ENCODE data around the gene IGSF8. TPM values are rescaled to one million over a fixed set of nuclear protein-coding genes. Genes with fewer than 3 reads are reported as not detected.
"Not testable (repeated sequence)": the region's sequence is repeated elsewhere in the genome, so short reads cannot be mapped to it uniquely, and the experiment has no call there.

IGSF8 gene
- total RNA-seq, 1 donor from 2014 or later: 18.5 TPM

DNA sequence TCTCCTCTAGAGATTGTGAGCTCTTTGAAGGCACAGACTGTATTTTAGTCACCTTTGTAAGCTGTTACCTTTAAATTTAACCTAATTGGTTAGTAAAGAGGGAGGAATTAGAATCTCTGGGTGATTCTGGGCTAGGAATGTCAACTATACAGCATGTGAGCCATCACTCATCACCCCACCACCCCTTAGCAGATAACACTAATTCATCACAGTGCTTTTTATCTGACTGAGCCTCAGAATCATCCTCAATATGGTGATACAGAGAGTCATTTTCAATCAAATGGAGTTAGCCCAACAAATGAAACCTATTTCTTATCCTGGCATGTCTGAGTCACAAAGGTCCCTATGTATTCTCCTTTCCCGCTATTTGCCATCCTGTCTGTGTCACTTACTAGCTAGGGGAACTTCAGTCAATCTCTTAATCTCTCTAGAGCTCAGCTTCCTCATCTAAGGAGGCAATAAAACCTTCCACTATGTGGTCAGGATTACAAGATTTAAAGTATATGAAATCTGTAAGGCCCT lies 41.7 kb downstream of the IGSF8 start:
- intact Hi-C loops (cut with DNase I): no loop called here
- DNase-seq (no peak), ATAC-seq (ENCODE audit: poor library complexity) (no peak)

DNA sequence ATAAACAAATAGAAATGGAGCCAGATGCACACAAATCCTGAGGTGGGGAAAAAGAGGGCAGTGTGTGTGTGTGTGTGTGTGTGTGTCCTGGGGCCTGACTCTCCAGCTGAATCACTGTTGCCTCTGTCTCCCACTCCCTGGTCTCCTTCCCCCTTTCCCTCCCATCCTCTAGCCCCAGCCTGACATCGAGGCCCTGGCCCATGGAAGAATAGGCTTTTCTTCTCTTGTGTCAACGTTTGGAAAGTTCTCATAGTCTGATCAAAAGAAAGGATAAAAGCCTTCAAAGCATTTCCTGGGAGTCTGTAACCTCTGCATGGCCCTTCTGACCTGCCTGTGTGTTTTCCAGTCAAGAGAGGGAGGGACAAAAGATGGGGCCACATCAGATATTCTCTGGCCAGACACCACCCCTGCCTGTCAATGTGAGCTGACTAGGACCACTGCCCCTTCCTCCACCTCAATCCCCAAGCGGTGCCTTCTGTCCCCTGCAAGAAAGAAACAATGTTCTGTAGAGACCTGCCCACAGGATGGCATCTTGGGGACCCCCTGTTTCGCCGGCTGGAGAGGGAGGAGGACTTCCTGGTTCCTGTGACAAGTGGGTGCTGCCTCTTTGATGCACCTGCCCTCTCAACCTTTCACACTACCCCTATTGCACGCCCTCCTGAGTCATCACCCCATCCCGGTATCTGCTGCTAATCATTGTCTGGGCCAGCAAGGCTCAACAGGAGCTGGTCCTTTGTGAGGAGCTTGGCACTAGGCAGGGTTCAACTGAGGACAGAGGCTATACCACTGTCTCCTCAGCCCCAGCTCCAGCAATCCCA lies 44.7 kb downstream of the IGSF8 start:
- intact Hi-C loops (cut with DNase I): no loop called here
- no peak for ATAC-seq (ENCODE audit: poor library complexity)
- DNase-seq: no peak

DNA sequence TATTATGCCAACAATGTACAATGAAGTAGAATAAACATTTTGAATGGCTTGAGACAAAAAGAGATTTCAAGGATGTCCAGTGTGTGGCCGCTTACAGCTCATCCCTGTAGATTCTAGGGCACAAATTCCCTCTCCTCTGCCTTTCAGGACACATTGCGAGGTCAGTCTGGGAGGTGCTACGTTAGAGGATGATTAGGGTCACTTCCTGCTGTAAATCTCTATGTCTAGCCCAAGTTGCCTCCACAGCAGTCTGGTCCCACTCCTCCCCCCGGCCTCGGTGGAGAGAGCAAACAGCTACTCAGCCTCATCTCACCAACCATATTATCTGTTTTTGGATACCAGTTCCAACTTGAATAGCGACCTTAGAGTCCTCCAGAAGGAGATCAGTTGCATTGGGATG lies 45.5 kb downstream of the IGSF8 start:
- ATAC-seq (ENCODE audit: poor library complexity) (no peak), DNase-seq (no peak)
- intact Hi-C loops (cut with DNase I): no loop called here

DNA sequence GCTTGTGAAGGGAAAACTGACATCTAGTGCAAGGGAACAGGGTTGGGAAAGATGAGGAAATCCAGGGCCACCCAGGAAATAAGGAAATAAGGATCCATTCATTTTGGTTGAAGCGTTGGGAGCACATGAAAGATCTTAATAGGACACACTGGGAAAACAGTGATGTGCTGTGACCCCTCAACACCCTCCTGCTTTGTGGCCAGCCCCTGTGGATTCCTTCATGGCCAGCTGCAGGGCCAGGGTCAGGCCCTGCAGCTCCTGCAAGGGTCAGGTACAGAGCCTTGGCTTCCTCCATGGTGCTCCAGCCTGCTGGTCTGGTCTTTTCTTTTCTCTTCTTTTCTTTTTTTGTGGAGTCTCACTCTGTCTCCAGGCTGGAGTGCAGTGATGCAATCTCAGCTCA lies 47.8 kb downstream of the IGSF8 start:
- DNase-seq (no peak), ATAC-seq (ENCODE audit: poor library complexity) (no peak)
- intact Hi-C loops (cut with DNase I): no loop called here

DNA sequence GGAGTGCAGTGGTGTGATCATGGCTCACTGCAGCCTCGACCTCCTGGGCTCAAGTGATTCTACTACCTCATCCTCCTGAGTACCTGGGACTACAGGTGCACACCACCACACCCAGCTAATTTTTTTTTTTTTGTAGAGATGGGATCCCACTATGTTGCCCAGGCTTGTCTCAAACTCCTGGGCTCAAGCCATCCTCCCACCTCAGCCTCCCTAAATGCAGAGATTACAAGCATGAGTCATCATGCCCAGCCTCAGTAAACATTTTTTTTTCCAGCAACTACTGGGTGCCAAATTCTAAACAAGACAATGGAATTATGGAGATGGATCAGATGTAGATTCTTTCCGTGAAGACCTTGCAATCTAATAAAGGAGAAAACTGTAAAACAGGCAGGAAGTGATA lies 48.2 kb downstream of the IGSF8 start:
- ATAC-seq (ENCODE audit: poor library complexity); DNase-seq; intact Hi-C loops (cut with DNase I): not testable (repeated sequence)

DNA sequence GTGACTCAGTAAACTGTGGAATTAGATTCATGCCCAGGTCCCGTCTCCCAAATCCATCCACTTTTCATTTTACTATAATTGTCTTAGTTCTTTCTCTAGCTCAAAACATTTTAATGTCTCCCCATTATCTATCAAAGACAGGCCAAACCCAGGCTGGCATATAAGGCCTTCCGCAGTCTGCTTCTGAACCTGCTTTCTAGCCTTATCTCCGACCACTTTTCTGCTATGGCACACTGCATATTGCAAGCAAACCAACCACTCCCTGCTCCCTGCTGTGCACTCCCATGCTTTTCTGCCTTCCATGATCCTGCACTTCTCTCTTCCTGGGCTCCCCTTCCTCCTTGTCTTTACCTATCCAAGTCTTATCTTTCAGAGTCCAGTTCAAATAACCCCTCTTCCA lies 49.3 kb downstream of the IGSF8 start:
- DNase-seq (no peak), ATAC-seq (ENCODE audit: poor library complexity) (no peak)
- intact Hi-C loops (cut with DNase I): loop anchor here (5.0 kb wide), 1 partner anchor 33 kb away; the partner anchor contains the start of gene KCNJ9

DNA sequence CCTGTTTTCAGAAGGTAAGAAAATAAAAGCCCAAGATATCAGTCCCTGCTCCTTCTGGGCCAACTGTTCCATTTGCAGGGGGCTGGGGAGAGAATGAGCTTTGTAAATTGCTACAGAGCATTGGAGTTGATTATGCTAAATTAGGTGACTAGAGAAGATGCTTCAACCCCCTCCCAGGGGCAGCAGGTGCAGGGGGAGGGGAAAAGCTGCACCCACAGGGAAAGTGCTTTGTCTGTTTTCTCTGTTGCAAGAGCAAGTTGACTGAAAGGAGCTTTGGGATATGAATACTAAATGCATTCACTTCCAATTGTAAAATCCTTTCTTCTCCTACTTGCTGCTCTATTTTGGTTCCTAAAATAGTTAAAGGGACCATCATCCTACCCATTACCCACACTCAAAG lies 50.1 kb downstream of the IGSF8 start:
- ATAC-seq (ENCODE audit: poor library complexity): no peak
- no peak for DNase-seq
- intact Hi-C loops (cut with DNase I): loop anchor here (5.0 kb wide), 1 partner anchor 34 kb away; the partner anchor contains the start of gene KCNJ9

DNA sequence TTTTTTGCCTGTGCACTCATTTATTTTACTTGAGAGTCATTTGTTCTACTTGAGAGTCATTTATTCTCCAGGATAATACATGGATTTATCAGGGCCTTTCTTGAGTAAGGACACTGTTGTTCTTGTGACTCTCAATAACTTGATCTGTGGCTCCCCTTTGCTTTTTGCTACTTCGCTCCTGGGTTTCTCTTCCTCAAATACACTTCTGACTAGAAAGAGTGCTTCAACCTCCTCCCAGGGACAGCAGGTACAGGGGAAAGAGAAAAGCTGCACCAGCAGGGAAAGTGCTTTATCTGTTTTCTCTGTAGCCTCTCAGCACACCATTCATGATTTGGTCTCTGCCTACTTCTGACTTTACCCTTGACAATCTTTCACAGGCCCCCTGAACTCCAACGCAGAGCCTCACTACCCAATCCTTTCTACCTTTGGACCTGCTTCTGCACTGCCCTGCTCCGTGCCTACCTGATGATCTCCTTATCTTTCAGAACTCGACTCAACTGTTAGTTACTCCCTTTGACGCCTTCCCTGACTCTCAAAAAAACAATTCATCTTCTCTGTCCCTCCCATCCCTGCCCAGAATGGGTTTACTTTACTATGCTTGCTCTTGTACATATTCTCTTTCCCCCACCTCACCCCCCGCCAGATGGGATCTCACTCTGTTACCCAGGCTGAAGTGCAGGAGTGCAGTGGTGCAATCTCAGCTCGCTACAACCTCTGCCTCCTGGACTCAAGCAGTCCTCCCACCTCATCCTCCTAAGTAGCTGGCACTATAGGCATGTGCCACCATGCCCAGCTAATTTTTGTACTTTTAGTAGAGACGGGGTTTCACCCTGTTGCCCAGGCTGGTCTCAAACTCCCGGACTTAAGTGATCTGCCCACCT lies 51.1 kb downstream of the IGSF8 start:
- no peak for ATAC-seq (ENCODE audit: poor library complexity)
- intact Hi-C loops (cut with DNase I): loop anchor here (5.0 kb wide), 1 partner anchor 35 kb away; the partner anchor contains the start of gene KCNJ9

DNA sequence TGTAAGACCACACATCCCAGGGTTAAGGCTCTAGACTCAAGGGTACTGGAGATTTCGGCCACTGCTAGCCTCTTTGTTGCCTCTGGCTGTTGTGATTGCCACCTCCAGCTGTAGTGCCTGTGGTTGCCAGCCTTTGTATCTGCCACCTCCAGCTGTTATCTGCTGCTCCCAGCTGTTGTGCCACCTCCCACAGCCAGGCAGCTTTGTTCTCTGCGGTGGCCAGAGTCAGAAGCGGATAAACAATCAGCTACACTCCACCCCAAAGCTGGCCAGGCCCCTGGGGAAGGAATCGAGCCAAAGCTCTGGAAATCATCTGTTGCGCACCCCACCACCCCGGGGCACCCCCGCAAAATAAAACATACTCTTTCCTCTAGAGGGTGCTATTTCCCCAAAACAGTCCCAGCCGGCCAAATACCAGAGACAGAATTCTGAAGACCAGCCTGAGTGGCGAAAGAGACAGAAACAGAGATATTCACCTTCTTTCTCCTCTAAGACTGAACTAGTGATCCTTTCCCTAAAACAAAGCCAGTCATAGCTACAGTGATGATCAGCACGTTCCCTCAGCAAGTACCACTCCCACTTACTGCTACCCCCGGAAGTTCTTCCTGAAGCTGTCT lies 51.8 kb downstream of the IGSF8 start:
- peak; percentile 68 for DNase-seq
- intact Hi-C loops (cut with DNase I): loop anchor here (5.0 kb wide), 1 partner anchor 36 kb away; the partner anchor contains the start of gene KCNJ9

More for the DNA sequence above, 51.1 kb downstream of the IGSF8 start:
- DNase-seq: no peak

DNA sequence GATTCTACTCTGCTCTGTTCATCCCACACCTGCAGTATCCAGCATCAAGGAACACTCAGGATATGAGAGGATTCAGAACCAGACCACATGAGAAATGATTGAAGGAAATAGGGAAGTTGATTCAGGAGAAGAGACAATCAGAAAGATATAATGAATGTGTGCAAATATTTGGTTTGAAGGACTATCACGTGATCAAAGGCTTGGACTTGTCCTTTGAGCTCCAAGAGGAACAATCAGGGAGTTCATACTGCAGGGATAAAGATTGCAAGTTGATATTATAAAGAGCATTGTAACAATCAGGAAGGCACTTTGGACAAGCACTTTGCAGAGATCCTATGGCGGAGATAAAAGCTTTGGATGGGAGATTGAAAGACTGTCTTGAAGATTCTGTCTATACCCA lies 52.8 kb downstream of the IGSF8 start:
- intact Hi-C loops (cut with DNase I): loop anchor here (5.0 kb wide), 1 partner anchor 37 kb away; the partner anchor contains the start of gene KCNJ9
- DNase-seq: no peak

More for the DNA sequence above, 51.8 kb downstream of the IGSF8 start:
- peak; percentile 91 for ATAC-seq (ENCODE audit: poor library complexity)

DNA sequence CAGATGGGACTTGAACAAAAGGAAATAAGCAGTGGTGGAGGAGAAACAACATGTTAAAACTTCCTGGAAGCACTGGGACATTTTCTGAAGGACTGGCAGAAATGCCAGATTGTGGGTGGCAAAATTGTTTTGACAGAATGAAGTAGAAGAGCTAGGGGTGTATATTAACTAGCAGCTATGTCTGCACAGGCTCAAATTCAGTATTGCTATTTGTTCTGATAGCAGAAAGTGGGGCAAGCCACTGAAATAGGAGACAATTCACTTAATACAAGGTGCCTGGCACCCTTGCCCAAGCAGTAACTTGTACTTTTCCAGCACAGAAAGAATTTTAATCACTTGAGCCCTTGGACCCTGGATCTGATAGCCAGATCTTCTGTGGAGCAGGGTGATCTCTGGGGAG lies 54.9 kb downstream of the IGSF8 start:
- intact Hi-C loops (cut with DNase I): no loop called here
- ATAC-seq (ENCODE audit: poor library complexity): no peak

More for the DNA sequence above, 52.8 kb downstream of the IGSF8 start:
- ATAC-seq (ENCODE audit: poor library complexity): no peak

More for the DNA sequence above, 54.9 kb downstream of the IGSF8 start:
- DNase-seq: no peak

Other genes with a start within 250 kb of the IGSF8 start
- not detected for gene VSIG8, start 236.0 kb downstream of the IGSF8 start, total RNA-seq
- 1.2 TPM for gene CFAP45, start 198.5 kb downstream of the IGSF8 start, total RNA-seq
- 116 TPM for gene TAGLN2, start 173.1 kb downstream of the IGSF8 start, total RNA-seq
- gene IGSF9, start 153.0 kb downstream of the IGSF8 start, total RNA-seq: 0.30 TPM
- not detected for gene SLAMF9, start 144.4 kb downstream of the IGSF8 start, total RNA-seq
- 2.0 TPM for gene PIGM, start 66.6 kb downstream of the IGSF8 start, total RNA-seq
- 0.16 TPM for gene KCNJ10, start 28.5 kb downstream of the IGSF8 start, total RNA-seq
- gene KCNJ9, start 17.1 kb downstream of the IGSF8 start, total RNA-seq: not detected
- 210 TPM for gene ATP1A2, start 17.1 kb upstream of the IGSF8 start, total RNA-seq
- 0.40 TPM for gene ATP1A4, start 53.0 kb upstream of the IGSF8 start, total RNA-seq
- 12.6 TPM for gene CASQ1, start 92.0 kb upstream of the IGSF8 start, total RNA-seq
- gene PEA15, start 106.8 kb upstream of the IGSF8 start, total RNA-seq: 225 TPM
- 146 TPM for gene DCAF8, start 163.9 kb upstream of the IGSF8 start, total RNA-seq
- 97.3 TPM for gene PEX19, start 186.5 kb upstream of the IGSF8 start, total RNA-seq
- gene COPA, start 244.6 kb upstream of the IGSF8 start, total RNA-seq: 83.9 TPM
- 57.9 TPM for gene NCSTN, start 244.8 kb upstream of the IGSF8 start, total RNA-seq